HepG2 (cell line): ENCODE results near the gene HSDL2. TPM values are rescaled to one million over a fixed set of nuclear protein-coding genes. Genes with fewer than 3 reads are reported as not detected.

ENCODE experiments used
- ATAC-seq: fragments of 200-7000 bp; cut with Tn5 transposase; 3 replicates; pipeline ENCODE4 v1.9.1; 2020; ENCODE audit warnings: mild to moderate bottlenecking, moderate library complexity
- BruUV-seq: library from RNA; stranded (reverse); fragments of 400-500 nt; replicated peaks from 2 replicates; lab custom pipeline; 2021; lab: Mats Ljungman, UMichigan
- CTCF ChIA-PET: fragments of 300-600 bp; formaldehyde crosslinking; extraction: SDS; loops from one replicate; lab custom pipeline; 2021; ENCODE audit warnings: low total read pairs, inconsistent platforms, low intra/inter-chr PET ratio; lab: Yijun Ruan, JAX
- POLR2A ChIA-PET: fragments of 350-600 bp; sonication (Branson Sonifier 250); formaldehyde crosslinking; loops from one replicate; lab custom pipeline; 2020; ENCODE audit warnings: antibody characterized with exemption, inconsistent platforms; lab: Yijun Ruan, JAX
- DNase-seq: peaks from one replicate; pipeline ENCODE4 v3.0.0-alpha.2; 2015; ENCODE audit warnings: low spot score
- FAIRE-seq: peaks from 3 replicates; lab custom pipeline; 2011; peaks lifted over from hg19 to GRCh38; lab: Jason Lieb, UNC
- H2AFZ ChIP-seq: one replicate; pipeline ENCODE4 v1.6.1; 2011; ENCODE audit warnings: low read length, inconsistent platforms
- H3K27ac ChIP-seq: fragments of 300-600 bp; 3 replicates; pipeline ENCODE4 v1.8.0; 2011; ENCODE audit warnings: mixed run types, mild to moderate bottlenecking, mixed read lengths, low read length, inconsistent platforms; ENCODE audit not compliant: insufficient read depth; ENCODE audit errors: extremely low read length
- H3K27me3 ChIP-seq, 2 experiments: fragments of 200-600 bp in 1 of 2; 2 replicates in 1 of 2; 3 replicates in 1 of 2; pipeline versions ENCODE4 v1.6.0 to v1.8.0; 2011; ENCODE audit warnings: low read length in 2 of 2, mild to moderate bottlenecking in 2 of 2, moderate library complexity in 2 of 2, inconsistent platforms in 1 of 2; ENCODE audit not compliant: insufficient read depth in 2 of 2, control insufficient read depth in 1 of 2
- H3K36me3 ChIP-seq, 2 experiments: fragments of 200-600 bp in 1 of 2; replicated peaks in 1 of 2; 2 replicates in 1 of 2; 3 replicates in 1 of 2; pipeline versions ENCODE4 v1.5.1 to v1.8.0; 2011; ENCODE audit warnings: low read length in 2 of 2, inconsistent platforms in 1 of 2; ENCODE audit not compliant: insufficient read depth in 2 of 2, control insufficient read depth in 1 of 2
- H3K4me1 ChIP-seq: 2 replicates; pipeline ENCODE4 v1.5.1; 2012; ENCODE audit warnings: low read length, inconsistent platforms; ENCODE audit not compliant: insufficient read depth
- H3K4me2 ChIP-seq: 2 replicates; pipeline ENCODE4 v1.6.0; 2011; ENCODE audit warnings: low read depth, low read length, inconsistent platforms
- H3K4me3 ChIP-seq, 3 experiments: fragments of 200-600 bp in 1 of 3; sonication (generic), shearing (Covaris generic) in 1 of 3; replicated peaks in 1 of 3; 2 replicates each; pipeline ENCODE4 v1.5.1; 2011 to 2016; ENCODE audit warnings: low read length in 3 of 3, inconsistent platforms in 2 of 3, low read depth in 2 of 3, mild to moderate bottlenecking in 2 of 3, control low read depth in 1 of 3, mixed read lengths in 1 of 3; ENCODE audit not compliant: insufficient read depth in 1 of 3
- H3K79me2 ChIP-seq: one replicate; pipeline ENCODE4 v1.6.1; 2011; ENCODE audit warnings: low read length, inconsistent platforms; ENCODE audit not compliant: insufficient read depth
- H3K9ac ChIP-seq: 2 replicates; pipeline ENCODE4 v1.6.0; 2011; ENCODE audit warnings: mild to moderate bottlenecking, low read depth, low read length, inconsistent platforms; ENCODE audit not compliant: insufficient read depth
- H3K9me3 ChIP-seq: 2 replicates; pipeline ENCODE4 v1.5.1; 2012; ENCODE audit warnings: mild to moderate bottlenecking, low read length
- H4K20me1 ChIP-seq: 2 replicates; pipeline ENCODE4 v1.6.0; 2011; ENCODE audit warnings: inconsistent platforms, mild to moderate bottlenecking, low read length, moderate library complexity; ENCODE audit not compliant: insufficient read depth
- DMTF1 ChIP-seq: sonication (generic); formaldehyde crosslinking; IDR thresholded peaks from 2 replicates; pipeline ENCODE4 v1.4.0; 2020; ENCODE audit warnings: mild to moderate bottlenecking, missing genetic modification reagents
- ETS1 ChIP-seq: sonication (generic); formaldehyde crosslinking; IDR thresholded peaks from 2 replicates; pipeline ENCODE4 v1.4.0; 2020; ENCODE audit warnings: missing genetic modification reagents
- MAF1 ChIP-seq: sonication (generic); formaldehyde crosslinking; IDR thresholded peaks from 2 replicates; pipeline ENCODE4 v1.5.0; 2020; ENCODE audit warnings: missing genetic modification reagents, borderline replicate concordance
- NFRKB ChIP-seq: fragments of 450-650 bp; IDR thresholded peaks from 2 replicates; pipeline ENCODE4 v1.6.1; 2017
- RFX5 ChIP-seq: IDR thresholded peaks from 2 replicates; pipeline ENCODE4 v1.6.1; 2011; ENCODE audit warnings: low read depth, low read length, improper control_type of control experiment
- RXRA ChIP-seq: sonication (generic); formaldehyde crosslinking; IDR thresholded peaks from 2 replicates; pipeline ENCODE4 v1.5.1; 2020; ENCODE audit warnings: missing genetic modification reagents
- SP5 ChIP-seq: IDR thresholded peaks from 2 replicates; pipeline ENCODE4 v1.6.1; 2016; ENCODE audit warnings: low read depth, borderline replicate concordance
- THRA ChIP-seq: sonication (generic); formaldehyde crosslinking; IDR thresholded peaks from 2 replicates; pipeline ENCODE4 v1.4.0; 2020; ENCODE audit warnings: missing genetic modification reagents, borderline replicate concordance
- ZBTB14 ChIP-seq: sonication (generic); formaldehyde crosslinking; IDR thresholded peaks from 2 replicates; pipeline ENCODE4 v1.4.0; 2020; ENCODE audit warnings: missing genetic modification reagents
- ZBTB3 ChIP-seq: sonication (generic); formaldehyde crosslinking; IDR thresholded peaks from 2 replicates; pipeline ENCODE4 v1.4.0; 2020; ENCODE audit warnings: low read depth, mild to moderate bottlenecking, moderate library complexity, missing genetic modification reagents, borderline replicate concordance
- ZNF205 ChIP-seq: IDR thresholded peaks from 2 replicates; pipeline ENCODE4 v1.6.1; 2018; ENCODE audit warnings: missing biosample characterization, missing genetic modification reagents
- ZNF446 ChIP-seq: sonication (generic); formaldehyde crosslinking; IDR thresholded peaks from 2 replicates; pipeline ENCODE4 v1.5.0; 2020; ENCODE audit warnings: mild to moderate bottlenecking, missing genetic modification reagents
- ZNF513 ChIP-seq: sonication (generic); formaldehyde crosslinking; conservative IDR thresholded peaks from 2 replicates; pipeline ENCODE4 v1.5.0; 2020; ENCODE audit warnings: missing genetic modification reagents
- ZNF660 ChIP-seq: sonication (generic); formaldehyde crosslinking; IDR thresholded peaks from 2 replicates; pipeline ENCODE4 v1.5.1; 2020; ENCODE audit warnings: mild to moderate bottlenecking, low read depth, missing genetic modification reagents, borderline replicate concordance
- WGBS: methylation state at CpG from one replicate; pipeline ENCODE4 v1.1.6; 2017; ENCODE audit warnings: low lambda C conversion rate; 5-methylcytosine and 5-hydroxymethylcytosine counted together
- in situ Hi-C: cut with HindIII; loops from 2 replicates; pipeline ENCODE4 v1.10.0; 2017; ENCODE audit warnings: low pct_unique_long_range_greater_than_20kb; ENCODE audit not compliant: extremely low pct_ligation_motif_present
- intact Hi-C: fragments of 100-400 bp; cut with micrococcal nuclease; formaldehyde crosslinking; loops from one replicate; pipeline ENCODE4 v1.10.0; 2022; ENCODE audit not compliant: unreplicated experiment
- polyA plus RNA-seq, 8 experiments: library from polyadenylated mRNA; depleted of rRNA in 3 of 8; stranded (reverse) in 7 of 8; unstranded in 1 of 8; fragments of >200 nt; fragmentation: Illumina TruSeq in 4 of 8; extraction: Trizol in 4 of 8; gene quantifications; 2 replicates each; pipeline versions ENCODE4 v1.2.1 to v1.2.3, GENCODE V29; 2011 to 2016; ENCODE audit warnings: low read depth in 4 of 8, missing spikeins in 1 of 8, mixed read lengths in 1 of 8; ENCODE audit not compliant: insufficient read depth in 1 of 8
- total RNA-seq, 5 experiments: library from RNA; depleted of rRNA; stranded (reverse); fragments of >200 nt; fragmentation: Illumina TruSeq; extraction: Trizol; gene quantifications; 2 replicates each; pipeline ENCODE4 v1.2.3, GENCODE V29; 2016; ENCODE audit warnings: low read depth in 1 of 5

Gene HSDL2
- total and polyA plus RNA-seq, 2 of the 13 experiments (the other 11 are each of a cell fraction or from before 2014, with no cell fraction given), result 55.3 to 80.2 TPM

- Histone ChIP-seq H3K79me2 (peaks cover 52% of the 10 kb centered on the region), H3K27me3 (no peaks in the 10 kb centered on the region; a peak in 1 of 5 replicates), H2AFZ (peak within 1 kb of the TSS; percentile 37), H3K36me3 (no peaks in the 10 kb centered on the region; a peak in 1 of 5 replicates), H3K9ac (peak within 1 kb of the TSS; percentile 87), H3K4me2 (peak within 1 kb of the TSS; percentile 90), H3K27ac (peak within 1 kb of the TSS; percentile 86), H3K4me1 (peaks cover 45% of the 10 kb centered on the region), H3K4me3 (peak within 1 kb of the TSS; percentile 88 to 95 (median 93)), H3K9me3 (no peaks in the 10 kb centered on the region), H4K20me1 (peaks cover 27% of the 10 kb centered on the region)
- ATAC-seq (peak; percentile 90), FAIRE-seq (no peak), DNase-seq (peak; percentile 81)
- 0% methylated on average over 20 of the region's 93 CpGs for WGBS
- POLR2A ChIA-PET, result interaction anchor here (0.7 to 1.7 kb wide), 11 partner anchors 9 to 246 kb away, joined by 3 to 16 read pairs (median 5); partner anchors contain the start of gene HSDL2
- in situ Hi-C loops (loop anchor here (25.0 kb wide), 1 partner anchor 226 kb away; the partner anchor contains the start of gene INIP), intact Hi-C loops (loop anchor here (10.0 kb wide), 1 partner anchor 218 kb away; no protein-coding TSS in a partner anchor)
- CTCF ChIA-PET, result no interaction called here
- BruUV-seq, result no TSS peak
- TF ChIP-seq ZBTB14, result no peak; the same call in 1 of the 2 replicates
- TF ChIP-seq RFX5, result no peak
- TF ChIP-seq SP5, result peak; percentile 30; the same call in 1 of the 2 replicates
- no peak for TF ChIP-seq ZNF513
- no peak for TF ChIP-seq ZBTB3
- peak; percentile 42; the same call in 1 of the 2 replicates for TF ChIP-seq ETS1 (CRISPR knock-in tag)
- TF ChIP-seq THRA (CRISPR knock-in tag), result 0 out of 2 replicates have a peak, but pooled peaks have one; percentile 51
- TF ChIP-seq DMTF1 (CRISPR knock-in tag), result 0 out of 2 replicates have a peak, but pooled peaks have one; percentile 55
- peak; percentile 87 for TF ChIP-seq RXRA (CRISPR knock-in tag)
- TF ChIP-seq NFRKB, result no peak
- no peak for TF ChIP-seq MAF1 (CRISPR knock-in tag)
- TF ChIP-seq ZNF205 (CRISPR knock-in tag), result no peak
- TF ChIP-seq ZNF660 (CRISPR knock-in tag), result 0 out of 2 replicates have a peak, but pooled peaks have one; percentile 60
- peak; percentile 94 for TF ChIP-seq ZNF446 (CRISPR knock-in tag)
Measured at GRCh38 chr9:112486221-112487007, 106.5 kb downstream of the HSDL2 start, which contains the start of gene KIAA1958. Gene KIAA1958, plus strand, starts transcription at chr9:112486827. Its CDS starts 87,254 bp downstream, at chr9:112574081.
